Endothelial cell of umbilical vein (primary cell): ENCODE results near the gene ARHGAP31. TPM values are rescaled to one million over a fixed set of nuclear protein-coding genes. Genes with fewer than 3 reads are reported as not detected.

Source experiments
- BruUV-seq: library from RNA; stranded (reverse); fragments of 400-500 nt; replicated peaks from 2 replicates; lab custom pipeline; 2021; lab: Mats Ljungman, UMichigan
- CTCF ChIA-PET: fragments of 300-600, 350-600 bp; sonication (Branson Sonifier 250); formaldehyde crosslinking; loops from one replicate; lab custom pipeline; 2021; ENCODE audit warnings: antibody characterized with exemption, inconsistent platforms; lab: Charles Lee
- POLR2A ChIA-PET: fragments of 300-600, 350-600 bp; sonication (Branson Sonifier 250); formaldehyde crosslinking; loops from one replicate; lab custom pipeline; 2021; ENCODE audit warnings: antibody characterized with exemption, inconsistent platforms; lab: Charles Lee
- DNase-seq: peaks from one replicate; pipeline ENCODE4 v3.0.0-alpha.2; 2011; ENCODE audit warnings: low read depth, low spot score
- FAIRE-seq: peaks from 2 replicates; lab custom pipeline; 2011; peaks lifted over from hg19 to GRCh38; lab: Jason Lieb, UNC
- H2AFZ ChIP-seq: 2 replicates; pipeline ENCODE4 v1.6.0; 2012; ENCODE audit warnings: low read depth, low read length, control low read depth, inconsistent platforms
- H3K27ac ChIP-seq: 2 replicates; pipeline ENCODE4 v1.5.1; 2011; ENCODE audit warnings: low read depth, mild to moderate bottlenecking, control low read depth, low read length, moderate library complexity; ENCODE audit not compliant: insufficient read depth
- H3K27me3 ChIP-seq, 2 experiments: 2 replicates each; pipeline versions ENCODE4 v1.6.0 to v1.6.1; 2011; ENCODE audit warnings: low read length in 2 of 2, mixed read lengths in 1 of 2; ENCODE audit not compliant: control insufficient read depth in 2 of 2, insufficient read depth in 2 of 2
- H3K36me3 ChIP-seq, 2 experiments: 2 replicates in 1 of 2; 3 replicates in 1 of 2; pipeline ENCODE4 v1.5.1; 2011; ENCODE audit warnings: low read length in 2 of 2, mild to moderate bottlenecking in 1 of 2, moderate library complexity in 1 of 2; ENCODE audit not compliant: control insufficient read depth in 2 of 2, insufficient read depth in 2 of 2; ENCODE audit errors: extremely low read depth in 1 of 2
- H3K4me1 ChIP-seq: 3 replicates; pipeline ENCODE4 v1.5.1; 2011; ENCODE audit warnings: mild to moderate bottlenecking, low read length; ENCODE audit not compliant: control insufficient read depth, insufficient read depth; ENCODE audit errors: extremely low read depth
- H3K4me2 ChIP-seq: 2 replicates; pipeline ENCODE4 v1.6.1; 2011; ENCODE audit warnings: low read length, control low read depth, mixed read lengths; ENCODE audit not compliant: insufficient read depth
- H3K4me3 ChIP-seq, 3 experiments: fragments of 200-600 bp in 1 of 3; sonication (generic), shearing (Covaris generic) in 1 of 3; replicated peaks in 1 of 3; 2 replicates each; pipeline ENCODE4 v1.5.1; 2011 to 2016; ENCODE audit warnings: control low read depth in 3 of 3, low read length in 3 of 3, mild to moderate bottlenecking in 2 of 3, inconsistent platforms in 1 of 3, low read depth in 1 of 3, moderate library complexity in 1 of 3; ENCODE audit not compliant: insufficient read depth in 1 of 3
- H3K79me2 ChIP-seq: 2 replicates; pipeline ENCODE4 v1.6.0; 2012; ENCODE audit warnings: low read length, inconsistent platforms; ENCODE audit not compliant: control insufficient read depth, insufficient read depth
- H3K9ac ChIP-seq: replicated peaks from 2 replicates; pipeline ENCODE3; 2011; ENCODE audit warnings: low read length, control low read depth; ENCODE audit not compliant: insufficient read depth; ENCODE audit errors: extremely low read depth
- H3K9me1 ChIP-seq: replicated peaks from 3 replicates; pipeline ENCODE4 v1.6.0; 2011; ENCODE audit warnings: mild to moderate bottlenecking, low read length; ENCODE audit not compliant: control insufficient read depth, insufficient read depth; ENCODE audit errors: extremely low read depth
- H3K9me3 ChIP-seq: replicated peaks from 2 replicates; pipeline ENCODE4 v1.5.1; 2012; ENCODE audit warnings: low read length, inconsistent platforms; ENCODE audit not compliant: control insufficient read depth, insufficient read depth
- H4K20me1 ChIP-seq: replicated peaks from 2 replicates; pipeline ENCODE3; 2011; ENCODE audit warnings: mild to moderate bottlenecking, low read length; ENCODE audit not compliant: control insufficient read depth, insufficient read depth; ENCODE audit errors: extremely low read depth
- CTCF ChIP-seq, 2 donors: IDR thresholded peaks; 1 replicate in 1 of 2; 2 replicates in 1 of 2; pipeline ENCODE4 v1.5.1; 2011; ENCODE audit warnings: low read length in 2 of 2, mild to moderate bottlenecking in 2 of 2, moderate library complexity in 2 of 2, control low read depth in 1 of 2, inconsistent platforms in 1 of 2, low read depth in 1 of 2; ENCODE audit not compliant: insufficient read depth in 1 of 2; ENCODE audit errors: extremely low read depth in 1 of 2
- EZH2 ChIP-seq: IDR thresholded peaks from 2 replicates; pipeline ENCODE4 v1.6.1; 2012; ENCODE audit warnings: borderline replicate concordance, low read depth, mild to moderate bottlenecking, moderate library complexity, low read length, inconsistent platforms; ENCODE audit not compliant: severe bottlenecking
- FOS ChIP-seq: IDR thresholded peaks from 2 replicates; pipeline ENCODE4 v1.6.1; 2011; ENCODE audit warnings: mild to moderate bottlenecking, low read length, moderate library complexity, borderline replicate concordance; ENCODE audit not compliant: insufficient read depth
- GATA2 ChIP-seq: IDR thresholded peaks from 2 replicates; pipeline ENCODE4 v1.7.0; 2011; ENCODE audit warnings: low read depth, mild to moderate bottlenecking, moderate library complexity, mixed read lengths, low read length; ENCODE audit not compliant: insufficient read length, insufficient read depth
- JUN ChIP-seq: IDR thresholded peaks from 2 replicates; pipeline ENCODE4 v1.6.1; 2011; ENCODE audit warnings: borderline replicate concordance, low read depth; ENCODE audit not compliant: insufficient read length, insufficient read depth
- MYC ChIP-seq: IDR thresholded peaks from one replicate; pipeline ENCODE4 v1.6.1; 2011; ENCODE audit warnings: mild to moderate bottlenecking, low read depth, low read length
- POLR2A ChIP-seq: IDR thresholded peaks from 2 replicates; pipeline ENCODE4 v1.6.1; 2012; ENCODE audit warnings: low read depth, mild to moderate bottlenecking, control low read depth, low read length
- POLR2AphosphoS5 ChIP-seq: IDR thresholded peaks from 2 replicates; pipeline ENCODE4 v1.6.1; 2012; ENCODE audit warnings: low read depth, mild to moderate bottlenecking, control low read depth, low read length, moderate library complexity; ENCODE audit not compliant: insufficient read depth
- dilution Hi-C: fragments of 300-500 bp; cut with MboI; formaldehyde crosslinking; loops from one replicate; pipeline ENCODE4 v1.15.0; 2019; ENCODE audit warnings: low sequenced_read_pairs; ENCODE audit not compliant: extremely low pct_ligation_motif_present
- intact Hi-C: fragments of 100-400 bp; cut with micrococcal nuclease; formaldehyde crosslinking; loops from one replicate; pipeline ENCODE4 v1.10.0; 2022
- polyA plus RNA-seq, 4 experiments: library from polyadenylated mRNA; depleted of rRNA in 3 of 4; stranded (reverse) in 3 of 4; unstranded in 1 of 4; fragments of >200 nt; gene quantifications; 2 replicates each; pipeline versions ENCODE4 v1.2.1 to v1.2.3, GENCODE V29; 2011 to 2012; ENCODE audit warnings: missing spikeins in 1 of 4
- total RNA-seq: library from RNA; stranded (reverse); gene quantifications from 2 replicates; pipeline ENCODE4 v1.2.3, GENCODE V29; 2021
- TF ChIP-seq, protein P1 (sequence below): IDR thresholded peaks from 2 replicates; pipeline ENCODE4 v1.6.1; 2011; ENCODE audit not compliant: insufficient read depth, insufficient read length

The ARHGAP31 gene
- total and polyA plus RNA-seq, 2 donors (not counting 3 experiments of a cell fraction or from before 2014, with no cell fraction given) = 25.5 to 65.8 TPM

GRCh38 chr3:119316313-119316670 lies 22.1 kb downstream of the ARHGAP31 start:
- intact Hi-C loops = no loop called here
- POLR2A ChIA-PET = interaction anchor here (0.6 to 1.3 kb wide), 2 partner anchors 15 to 19 kb away, joined by 5 read pairs; no protein-coding TSS in a partner anchor
- peaks cover 0 to 6% of the 10 kb centered on the region in 2 experiments for H3K36me3 ChIP-seq
- BruUV-seq = no TSS peak
- FAIRE-seq = no peak
- no peaks in the 10 kb centered on the region for H3K9me3 ChIP-seq
- H2AFZ ChIP-seq = no peak overlapping the region
- H3K27me3 ChIP-seq = no peaks in the 10 kb centered on the region
- no peak overlapping the region for H3K4me3 ChIP-seq
- TF ChIP-seq MYC (no peak), JUN (no peak), POLR2A (no peak), POLR2AphosphoS5 (no peak), CTCF (IDR thresholded peaks at IDR 0.05; ENCODE audit: extremely low read depth in 1 of 2, insufficient read depth in 1 of 2, low read depth in 1 of 2, low read length in 2 of 2) (no peak), EZH2 (no peak), FOS (no peak), GATA2 (no peak)
- TF ChIP-seq, protein P1, sequence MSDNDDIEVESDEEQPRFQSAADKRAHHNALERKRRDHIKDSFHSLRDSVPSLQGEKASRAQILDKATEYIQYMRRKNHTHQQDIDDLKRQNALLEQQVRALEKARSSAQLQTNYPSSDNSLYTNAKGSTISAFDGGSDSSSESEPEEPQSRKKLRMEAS = no peak
- no peak for DNase-seq
- H3K4me2 ChIP-seq = no peak overlapping the region
- H4K20me1 ChIP-seq = peaks cover 8% of the 10 kb centered on the region
- CTCF ChIA-PET = interaction anchor here (1.4 to 2.5 kb wide), 3 partner anchors 20 to 43 kb away, joined by 4 to 13 read pairs (median 7); no protein-coding TSS in a partner anchor
- H3K27ac ChIP-seq = no peak overlapping the region
- H3K79me2 ChIP-seq = peaks cover 83% of the 10 kb centered on the region
- H3K9ac ChIP-seq = no peak overlapping the region
- no peaks in the 10 kb centered on the region for H3K9me1 ChIP-seq
- peaks cover 14% of the 10 kb centered on the region for H3K4me1 ChIP-seq
- dilution Hi-C loops = no loop called here
